ENCODE data around the gene CPEB4. TPM values are rescaled to one million over a fixed set of nuclear protein-coding genes. Genes with fewer than 3 reads are reported as not detected.

CPEB4 gene
- total RNA-seq, 1 donor from 2014 or later, result 125 TPM

DNA sequence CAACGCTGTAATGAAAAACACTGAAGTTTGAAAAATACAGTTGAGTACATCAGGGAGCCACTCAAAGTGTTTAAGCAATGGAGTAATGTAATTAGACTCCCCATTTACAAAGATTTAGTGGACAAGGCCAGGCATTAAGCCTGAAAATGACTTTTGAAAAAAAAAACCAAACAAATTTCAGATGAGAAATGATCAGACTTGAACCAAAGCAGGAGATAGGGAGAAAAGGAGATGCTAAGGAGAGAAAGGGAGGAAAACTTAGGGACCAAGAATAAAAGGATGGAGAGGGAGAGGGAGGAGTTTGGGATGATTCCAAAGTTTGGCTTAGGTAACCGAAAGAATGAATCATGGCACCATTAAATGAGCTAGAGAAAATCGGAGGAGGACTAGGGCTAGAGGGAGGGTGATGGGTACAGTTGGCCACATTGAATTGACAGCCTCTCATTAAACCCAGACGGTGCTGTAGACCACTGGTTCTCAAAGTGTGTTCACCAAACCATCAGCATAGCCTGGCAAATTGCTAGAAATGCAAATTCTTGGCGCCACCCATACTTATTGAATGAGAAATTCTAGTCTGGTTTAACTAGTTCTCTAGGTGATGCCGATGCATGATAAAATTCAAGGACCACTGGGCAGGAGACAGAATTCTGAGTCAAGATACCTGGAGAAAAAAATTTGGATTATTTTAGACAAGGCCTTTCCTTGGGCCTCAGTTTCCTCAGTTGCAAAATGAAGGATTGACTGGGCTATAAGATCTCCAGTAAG lies 6.2 kb upstream of the CPEB4 start:
- no peak for DNase-seq
- intact Hi-C loops (cut with micrococcal nuclease), result no loop called here
- no peak for ATAC-seq

DNA sequence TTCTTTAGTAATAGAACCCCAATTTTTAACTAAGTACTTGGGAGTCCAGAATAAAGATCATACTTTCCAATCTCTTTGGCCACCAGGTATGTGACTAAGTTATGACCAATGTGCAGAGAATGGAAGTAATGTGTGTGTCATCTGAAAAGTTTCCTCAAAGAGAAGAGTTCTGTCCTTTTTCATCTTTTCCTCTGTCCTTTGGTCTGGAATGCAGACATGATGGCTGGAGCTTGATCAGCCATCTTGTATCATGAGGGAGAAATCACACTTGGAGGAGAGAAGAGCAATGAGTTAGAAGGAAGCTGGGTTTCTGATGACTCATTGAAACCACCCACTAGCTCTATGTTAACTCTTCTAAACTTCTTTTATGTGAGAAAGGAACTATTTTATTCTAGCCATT lies 5.5 kb upstream of the CPEB4 start:
- ATAC-seq, result no peak
- DNase-seq, result no peak
- intact Hi-C loops (cut with micrococcal nuclease), result no loop called here

DNA sequence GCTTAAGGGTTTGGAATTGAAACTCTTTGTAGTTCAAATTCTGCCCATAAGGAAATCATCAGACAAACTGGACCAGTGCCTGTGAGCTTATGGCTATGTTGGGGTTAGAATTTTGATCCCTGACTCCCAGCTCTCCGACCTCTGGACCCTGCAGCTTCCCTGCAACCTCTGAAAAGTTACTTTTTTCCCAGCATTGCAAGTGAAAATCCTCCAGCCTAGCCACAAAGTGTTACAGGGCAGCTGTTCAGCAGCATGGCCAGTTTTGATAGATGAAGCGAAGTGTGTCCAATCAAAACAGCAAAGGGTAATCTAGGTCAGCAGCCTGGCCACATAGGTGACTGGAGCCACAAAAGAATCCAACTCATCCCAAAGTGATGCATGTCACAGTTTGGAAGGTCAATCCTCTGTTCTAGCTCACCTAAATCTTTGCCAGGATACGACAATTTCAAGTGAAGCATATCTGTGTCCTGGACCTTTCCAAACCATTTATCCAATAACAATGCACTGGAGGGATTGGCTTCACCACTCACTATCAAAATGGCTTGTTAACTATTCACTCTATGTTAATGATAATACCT lies 4.7 kb upstream of the CPEB4 start:
- intact Hi-C loops (cut with micrococcal nuclease), result no loop called here

DNA sequence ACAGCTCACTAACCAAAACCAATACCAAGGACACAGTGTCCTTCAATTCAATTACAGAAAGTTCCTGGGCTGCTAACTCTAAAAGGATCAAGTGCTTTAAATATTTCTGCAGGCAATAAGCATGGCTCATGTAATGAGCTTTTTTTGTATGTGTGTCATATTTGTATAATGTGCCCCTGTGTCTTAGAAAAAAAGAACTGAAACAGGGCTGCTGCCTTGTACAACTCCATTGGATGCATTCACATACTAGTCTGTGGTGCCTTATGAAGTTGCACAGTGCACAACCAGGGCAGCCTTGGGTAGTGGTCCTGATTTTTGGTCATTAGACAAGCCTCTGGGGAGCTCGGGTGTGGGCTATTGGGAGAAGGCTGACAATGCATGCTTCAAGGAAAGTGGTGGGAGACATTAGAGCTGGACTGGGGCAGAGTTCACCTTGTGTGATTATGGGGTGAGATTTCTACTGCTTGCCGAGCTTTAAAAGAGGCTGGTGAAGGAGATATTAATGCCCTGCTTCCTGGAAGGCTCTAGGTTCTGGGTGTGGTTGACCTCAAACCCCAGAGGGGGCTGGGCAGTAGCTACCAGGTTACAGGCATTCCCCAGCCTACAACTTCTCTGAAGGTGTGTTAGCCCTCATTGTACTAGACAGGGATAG lies 3.6 kb upstream of the CPEB4 start:
- intact Hi-C loops (cut with micrococcal nuclease), result no loop called here
- no peak for DNase-seq
- no peak for ATAC-seq

More for the DNA sequence above, 4.7 kb upstream of the CPEB4 start:
- DNase-seq (no peak), ATAC-seq (no peak)

DNA sequence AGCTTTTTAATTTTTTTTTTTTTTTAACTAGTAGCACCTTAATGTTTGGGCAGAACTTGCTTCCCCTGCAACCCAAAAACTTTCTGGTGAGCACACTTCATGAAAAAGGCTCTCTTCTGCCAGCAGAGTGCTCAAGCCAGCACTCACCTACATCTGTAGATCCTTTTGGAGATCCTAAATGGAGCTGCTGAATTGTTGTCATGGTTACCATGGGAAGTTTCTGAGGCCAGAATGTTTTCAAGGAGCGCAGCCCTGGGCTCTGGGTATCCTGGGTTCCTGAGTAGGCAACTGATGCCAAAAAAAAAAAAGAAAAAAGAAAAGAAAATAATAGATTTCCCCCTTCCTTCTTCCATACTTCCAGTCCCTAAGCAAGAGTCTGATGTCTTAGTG lies 3.1 kb upstream of the CPEB4 start:
- DNase-seq, result no peak
- no peak for ATAC-seq
- intact Hi-C loops (cut with micrococcal nuclease), result no loop called here

DNA sequence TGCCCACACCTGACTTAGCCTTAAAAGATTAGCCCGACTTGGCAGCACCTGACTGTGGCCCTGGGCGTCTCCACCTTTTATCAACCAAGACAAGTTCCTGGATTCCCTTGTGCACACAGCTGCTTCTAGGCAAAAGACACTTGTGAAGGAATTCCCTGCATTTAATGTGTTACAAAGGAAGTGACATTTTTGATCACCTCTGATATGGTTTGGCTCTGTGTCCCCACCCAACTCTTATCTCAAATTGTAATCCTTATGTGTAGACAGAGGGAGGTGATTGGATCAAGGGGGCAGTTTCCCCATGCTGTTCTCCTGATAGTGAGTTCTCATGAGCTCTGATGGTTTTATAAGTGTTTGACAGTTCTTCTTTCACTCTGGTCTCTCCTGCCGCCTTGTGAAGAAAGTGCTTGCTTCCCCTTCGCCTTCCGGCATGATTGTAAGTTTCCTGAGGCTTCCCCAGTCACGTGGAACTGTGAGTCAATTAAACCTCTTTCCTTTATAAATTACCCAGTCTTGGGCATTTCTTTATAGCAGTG lies 2.6 kb upstream of the CPEB4 start:
- intact Hi-C loops (cut with micrococcal nuclease), result no loop called here
- ATAC-seq (no peak), DNase-seq (no peak)

DNA sequence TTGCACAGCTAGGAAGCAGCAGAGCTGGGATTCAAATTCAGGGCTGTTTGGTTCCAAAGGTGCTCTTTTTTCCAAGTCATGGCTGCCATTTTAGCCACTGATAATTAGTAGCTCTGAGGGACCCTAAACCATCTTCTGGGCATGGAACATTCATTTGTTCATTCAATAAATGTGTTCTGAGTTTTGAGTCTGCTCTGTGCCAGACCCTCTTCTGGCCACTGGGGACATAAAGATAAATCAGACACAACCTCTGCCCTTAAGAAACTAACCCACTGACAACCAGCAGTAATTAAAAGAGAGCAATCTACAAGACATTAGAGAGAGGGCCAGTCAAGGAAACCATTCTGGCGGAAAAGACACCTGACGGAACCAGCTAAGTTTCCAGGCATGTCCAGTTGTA lies 2.0 kb upstream of the CPEB4 start:
- ATAC-seq (no peak), DNase-seq (no peak)
- intact Hi-C loops (cut with micrococcal nuclease), result no loop called here

DNA sequence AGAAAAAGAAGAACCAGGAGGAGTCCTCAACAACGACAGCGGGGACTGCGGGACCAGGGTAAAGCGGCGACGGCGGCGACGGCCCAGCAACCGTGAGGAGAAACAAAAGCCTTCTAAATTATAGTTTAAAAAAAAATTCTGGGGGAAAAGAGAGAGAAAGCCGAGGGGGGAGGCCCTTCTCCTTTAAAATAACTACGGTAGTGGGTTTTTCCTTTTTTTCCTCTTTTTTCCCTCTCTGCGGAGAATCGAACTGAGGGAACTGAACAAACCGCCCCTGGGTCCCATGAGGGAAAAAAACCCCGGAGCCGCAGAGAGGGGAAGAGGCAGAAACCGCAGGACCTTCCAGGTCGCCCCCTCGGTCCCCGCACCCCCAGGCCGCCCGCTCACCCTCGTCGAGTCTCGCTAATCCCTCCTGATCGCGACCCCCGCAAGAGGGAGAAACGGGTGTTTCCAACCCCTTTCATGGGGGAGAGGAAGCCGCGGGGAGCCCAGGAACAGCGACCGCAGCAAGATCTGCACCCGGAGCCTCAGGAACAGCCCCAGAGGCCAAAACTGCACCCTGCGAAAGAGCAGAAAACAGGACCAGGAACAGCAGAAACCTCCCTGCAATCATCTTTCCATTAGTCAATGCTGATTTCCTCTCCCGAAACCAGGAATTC lies 453 bp downstream of the CPEB4 start:
- peak; percentile 6 for ATAC-seq
- intact Hi-C loops (cut with micrococcal nuclease), result no loop called here
- DNase-seq, result peak; percentile 45

DNA sequence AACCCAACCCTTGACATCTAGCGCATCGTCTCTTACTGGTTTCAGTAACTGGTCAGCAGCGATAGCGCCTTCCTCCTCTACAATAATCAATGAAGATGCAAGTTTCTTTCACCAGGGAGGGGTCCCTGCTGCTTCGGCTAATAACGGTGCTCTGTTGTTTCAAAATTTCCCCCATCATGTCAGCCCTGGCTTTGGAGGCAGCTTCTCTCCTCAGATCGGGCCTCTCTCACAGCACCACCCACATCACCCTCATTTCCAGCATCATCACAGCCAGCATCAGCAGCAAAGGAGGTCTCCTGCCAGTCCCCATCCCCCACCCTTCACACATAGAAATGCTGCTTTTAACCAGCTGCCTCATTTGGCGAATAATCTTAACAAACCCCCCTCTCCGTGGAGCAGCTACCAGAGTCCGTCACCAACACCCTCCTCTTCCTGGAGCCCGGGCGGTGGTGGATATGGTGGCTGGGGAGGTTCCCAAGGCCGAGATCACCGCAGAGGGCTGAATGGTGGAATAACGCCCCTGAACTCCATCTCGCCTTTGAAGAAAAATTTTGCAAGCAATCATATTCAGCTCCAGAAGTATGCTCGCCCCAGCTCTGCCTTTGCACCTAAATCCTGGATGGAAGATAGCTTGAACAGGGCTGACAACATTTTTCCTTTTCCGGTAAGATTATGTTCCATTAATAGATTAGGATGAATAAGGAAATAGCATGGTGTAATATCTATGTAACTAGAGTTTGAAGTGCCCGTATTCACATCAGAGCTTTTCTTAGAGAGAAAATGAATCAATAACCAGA lies 2.2 kb downstream of the CPEB4 start:
- DNase-seq (peak; percentile 47), ATAC-seq (peak; percentile 8)
- intact Hi-C loops (cut with micrococcal nuclease), result no loop called here

DNA sequence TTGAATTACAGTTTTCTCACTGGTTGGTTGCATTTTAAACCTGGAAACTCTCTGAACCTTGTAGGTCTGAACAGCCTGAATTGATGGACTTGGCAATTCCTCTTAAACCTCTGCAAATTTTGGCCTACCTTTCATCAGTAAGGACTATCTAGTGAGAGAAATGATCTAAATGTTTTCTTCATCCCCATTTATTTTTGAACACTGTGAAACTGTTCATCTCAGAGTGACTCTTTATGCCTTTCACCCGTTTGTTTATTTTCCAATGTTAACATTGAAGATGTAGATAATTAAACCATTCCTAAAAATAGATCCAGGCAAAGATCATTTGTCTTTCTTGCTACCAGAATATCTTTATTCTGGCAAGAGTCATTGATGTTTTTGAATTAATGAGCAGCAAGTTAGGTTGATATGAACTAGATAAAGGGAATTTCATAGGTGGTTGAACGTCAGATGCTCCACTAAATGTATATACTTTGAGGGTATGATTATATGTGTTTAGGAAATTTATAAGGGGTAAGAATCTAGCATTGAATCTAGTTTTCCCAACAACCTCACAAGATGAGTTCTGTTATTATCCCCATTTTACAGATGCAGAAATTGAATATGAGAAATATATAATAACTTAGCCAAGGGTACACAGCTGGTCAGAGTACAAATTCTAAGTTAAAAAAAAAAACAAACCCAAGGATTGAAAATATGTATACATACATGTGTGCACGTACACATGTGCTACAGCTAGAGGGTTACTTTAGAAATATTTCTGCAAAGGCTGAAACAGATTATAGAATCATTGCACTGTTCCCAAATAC lies 3.4 kb downstream of the CPEB4 start:
- intact Hi-C loops (cut with micrococcal nuclease), result no loop called here
- ATAC-seq (no peak), DNase-seq (no peak)

DNA sequence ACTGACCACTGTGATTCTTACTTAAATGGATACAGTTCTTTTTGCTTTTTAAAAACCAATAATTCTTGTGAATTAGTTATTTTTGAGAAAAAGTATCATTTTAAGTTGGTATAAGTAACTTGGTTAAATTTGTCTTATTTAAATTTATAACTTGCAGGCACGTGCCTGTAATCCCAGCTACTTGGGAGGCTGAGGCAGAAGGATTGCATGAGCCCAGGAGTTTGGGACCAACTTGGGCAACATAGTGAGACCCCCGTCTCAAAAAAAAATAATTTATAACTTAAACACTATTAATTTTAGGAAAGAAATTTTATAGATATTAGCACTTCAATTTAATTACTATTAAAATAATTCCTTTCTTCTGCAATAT lies 5.0 kb downstream of the CPEB4 start:
- intact Hi-C loops (cut with micrococcal nuclease), result no loop called here
- DNase-seq (no peak), ATAC-seq (no peak)

DNA sequence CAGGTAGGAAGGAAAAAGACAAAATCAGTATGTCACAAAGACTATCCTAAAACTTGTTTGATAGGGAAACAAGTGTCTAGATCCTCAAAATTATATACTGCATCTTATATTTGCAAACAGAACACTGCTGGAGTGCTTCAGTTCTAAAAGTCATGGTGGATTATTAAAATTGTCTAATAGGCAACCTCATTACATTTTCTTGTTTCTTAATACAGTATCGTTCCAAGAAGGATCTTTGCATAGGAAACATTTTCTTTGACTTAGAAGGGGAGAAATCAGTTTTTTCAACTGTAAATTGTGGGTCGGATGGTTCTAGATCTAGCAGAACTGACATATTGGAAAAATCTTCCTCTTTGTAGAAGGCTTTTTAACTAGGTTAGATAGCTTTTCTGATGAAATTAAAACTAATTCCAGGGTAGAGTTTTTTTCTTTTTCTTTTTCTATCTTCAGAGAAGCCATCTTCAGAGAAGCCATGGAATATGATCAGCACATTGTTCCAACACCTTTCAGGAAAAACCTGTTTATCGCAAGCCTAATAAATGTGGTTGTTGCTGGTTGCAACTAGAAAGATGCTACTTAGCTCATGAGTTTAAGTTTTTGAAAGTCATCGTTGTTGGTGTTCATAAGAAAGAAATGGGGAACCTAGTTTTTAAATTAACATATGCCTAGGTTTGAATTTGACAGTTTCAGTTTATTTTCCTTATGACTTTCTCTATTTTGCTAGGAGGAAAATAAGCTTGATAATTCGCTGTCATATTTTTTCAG lies 7.4 kb downstream of the CPEB4 start:
- intact Hi-C loops (cut with micrococcal nuclease), result no loop called here
- no peak for ATAC-seq
- DNase-seq, result no peak

DNA sequence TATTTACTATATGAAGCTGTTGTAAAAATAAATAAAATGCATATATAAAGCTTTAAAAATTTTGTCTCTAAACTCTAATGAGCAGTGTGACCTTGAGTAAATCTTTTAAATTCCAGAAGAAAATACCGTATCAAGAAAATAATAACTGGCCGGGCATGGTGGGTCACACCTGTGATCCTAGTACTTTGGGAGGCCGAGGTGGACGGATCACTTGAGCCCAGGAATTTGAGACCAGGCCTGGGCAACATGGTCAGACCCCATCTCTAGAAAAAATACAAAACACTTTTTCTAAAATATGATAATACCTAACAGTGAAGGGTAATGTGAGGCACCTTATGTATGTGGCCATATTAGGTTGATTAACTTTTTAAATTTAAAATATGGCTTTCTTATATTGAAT lies 8.5 kb downstream of the CPEB4 start:
- intact Hi-C loops (cut with micrococcal nuclease), result no loop called here
- DNase-seq (no peak), ATAC-seq (no peak)

DNA sequence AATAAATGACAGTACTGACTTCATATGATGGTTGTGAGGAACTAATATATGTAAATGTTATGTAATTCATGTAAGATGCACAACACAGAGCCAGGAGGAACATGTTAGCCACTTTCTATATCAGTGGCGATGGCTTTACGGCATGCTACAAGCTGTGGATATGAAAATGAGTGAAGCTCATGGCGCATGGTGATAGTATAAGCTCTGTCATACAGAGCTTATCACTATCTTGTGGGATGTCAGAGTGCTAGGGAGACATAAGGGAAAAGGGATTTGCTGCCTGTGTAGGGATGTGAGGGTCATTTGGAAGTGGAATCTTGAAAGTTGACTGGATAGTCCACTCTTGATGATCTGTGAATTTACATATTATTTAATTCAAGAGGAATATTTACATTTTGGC lies 13.6 kb downstream of the CPEB4 start:
- DNase-seq, result no peak
- intact Hi-C loops (cut with micrococcal nuclease), result loop anchor here (10.0 kb wide), 1 partner anchor 53 kb away; no protein-coding TSS in a partner anchor
- peak; percentile 28 for ATAC-seq

DNA sequence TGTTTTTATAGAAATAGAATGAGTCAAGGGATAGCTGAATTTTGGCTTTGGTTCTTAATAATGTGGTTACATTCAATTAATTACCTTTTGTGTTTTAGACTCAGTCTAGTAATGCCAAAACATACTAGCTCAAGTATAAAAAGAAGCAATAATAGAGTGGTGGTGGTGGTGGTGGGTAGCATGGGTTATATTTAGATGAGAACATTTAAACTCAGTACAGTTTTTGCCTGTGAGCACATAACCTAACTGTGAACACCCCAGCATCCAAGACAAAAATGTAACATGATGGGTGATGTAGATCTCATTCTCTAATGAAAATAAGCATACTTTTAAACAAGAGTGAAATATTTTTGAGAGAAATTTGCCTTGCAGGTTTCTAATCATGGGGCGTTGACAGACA lies 14.2 kb downstream of the CPEB4 start:
- intact Hi-C loops (cut with micrococcal nuclease), result loop anchor here (10.0 kb wide), 1 partner anchor 52 kb away; no protein-coding TSS in a partner anchor
- DNase-seq, result no peak
- peak; percentile 29 for ATAC-seq

DNA sequence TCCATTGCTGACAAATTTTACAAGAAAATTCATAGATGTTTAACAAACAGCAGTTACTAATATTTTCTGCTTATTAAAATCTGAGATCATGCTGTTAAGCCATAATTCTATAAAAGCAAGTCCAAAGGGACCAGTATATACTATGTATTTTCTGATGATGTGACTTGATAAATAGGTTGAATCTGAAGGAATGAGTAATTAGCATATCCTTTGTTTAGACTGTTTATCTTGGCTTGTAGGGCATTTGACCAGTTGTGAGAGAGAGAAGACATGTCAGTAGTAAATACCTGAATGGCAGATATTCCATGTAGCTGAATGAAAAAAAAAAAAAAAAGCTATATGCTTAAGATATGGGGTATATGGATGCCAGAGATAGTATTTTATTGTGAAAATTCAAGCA lies 14.6 kb downstream of the CPEB4 start:
- intact Hi-C loops (cut with micrococcal nuclease), result loop anchor here (10.0 kb wide), 1 partner anchor 52 kb away; no protein-coding TSS in a partner anchor
- no peak for DNase-seq
- no peak for ATAC-seq

DNA sequence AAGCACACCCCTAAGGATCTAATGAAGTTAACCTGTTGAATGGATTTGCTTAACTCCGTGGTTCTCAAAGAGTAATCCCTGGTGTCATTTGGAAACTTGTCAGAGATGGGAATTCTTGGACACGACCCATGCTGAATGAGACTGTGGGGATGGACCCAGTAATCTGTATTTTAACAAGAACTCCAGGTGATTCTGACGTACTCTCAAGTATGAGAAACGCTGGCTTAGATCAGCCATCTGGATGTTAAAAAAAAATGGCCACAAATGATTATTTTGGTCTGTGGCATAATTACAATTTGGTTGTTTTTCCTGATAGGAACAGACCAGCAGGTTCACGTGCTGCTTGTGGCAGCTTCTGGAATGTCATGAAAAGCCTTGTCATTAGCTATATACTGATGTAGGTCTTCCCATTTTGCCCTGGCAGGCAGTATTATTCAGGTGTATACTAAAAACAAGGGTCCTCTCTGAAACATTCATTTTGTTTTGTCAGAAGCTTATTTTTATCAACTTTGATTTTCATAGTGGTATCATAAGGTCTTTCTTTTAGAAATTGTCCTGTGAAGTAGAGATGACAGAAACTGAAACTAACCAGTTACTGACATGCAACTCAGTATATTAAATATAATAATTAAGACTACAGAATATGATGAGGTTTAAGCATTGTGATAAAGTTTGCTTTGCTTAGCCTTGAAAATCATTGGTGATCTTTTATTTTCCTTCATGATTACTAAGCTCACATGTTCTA lies 15.4 kb downstream of the CPEB4 start:
- intact Hi-C loops (cut with micrococcal nuclease), result loop anchor here (10.0 kb wide), 1 partner anchor 51 kb away; no protein-coding TSS in a partner anchor
- no peak for DNase-seq
- ATAC-seq, result no peak
